ENCODE results near the gene ST8SIA6. TPM values are rescaled to one million over a fixed set of nuclear protein-coding genes. Genes with fewer than 3 reads are reported as not detected.
A peak's percentile ranks its signal among the peaks of the same experiment; 100 is the strongest.
"Not testable (repeated sequence)": the region's sequence is repeated elsewhere in the genome, so short reads cannot be mapped to it uniquely, and the experiment has no call there.

ST8SIA6 gene
- total RNA-seq, 1 experiment from 2014 or later: not detected

DNA sequence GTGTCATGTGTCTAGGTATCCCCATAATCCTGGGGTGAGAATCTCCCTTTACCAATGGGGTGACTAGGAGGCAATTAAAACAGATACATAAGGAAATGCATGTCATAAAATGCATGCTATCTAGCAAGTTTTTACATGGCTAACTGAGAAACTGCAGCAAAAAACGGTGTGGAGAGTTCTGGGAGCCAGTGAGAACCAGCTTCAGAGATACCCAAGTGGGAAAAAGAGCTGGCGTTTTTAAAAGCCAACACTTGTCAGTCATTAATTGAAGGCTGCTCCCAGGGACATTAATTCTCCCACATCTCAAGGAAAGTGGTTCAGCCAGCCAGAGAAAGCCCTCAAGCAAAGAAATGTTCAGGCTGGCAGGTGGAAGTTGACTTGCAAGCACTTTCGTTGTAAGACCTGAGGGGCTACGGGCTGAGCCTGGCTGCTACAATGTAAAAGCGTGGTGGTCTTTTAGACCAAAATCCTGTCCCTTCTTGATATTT is 28.1 kb downstream of the ST8SIA6 start:
- no peak for DNase-seq (ENCODE audit: low read depth)

DNA sequence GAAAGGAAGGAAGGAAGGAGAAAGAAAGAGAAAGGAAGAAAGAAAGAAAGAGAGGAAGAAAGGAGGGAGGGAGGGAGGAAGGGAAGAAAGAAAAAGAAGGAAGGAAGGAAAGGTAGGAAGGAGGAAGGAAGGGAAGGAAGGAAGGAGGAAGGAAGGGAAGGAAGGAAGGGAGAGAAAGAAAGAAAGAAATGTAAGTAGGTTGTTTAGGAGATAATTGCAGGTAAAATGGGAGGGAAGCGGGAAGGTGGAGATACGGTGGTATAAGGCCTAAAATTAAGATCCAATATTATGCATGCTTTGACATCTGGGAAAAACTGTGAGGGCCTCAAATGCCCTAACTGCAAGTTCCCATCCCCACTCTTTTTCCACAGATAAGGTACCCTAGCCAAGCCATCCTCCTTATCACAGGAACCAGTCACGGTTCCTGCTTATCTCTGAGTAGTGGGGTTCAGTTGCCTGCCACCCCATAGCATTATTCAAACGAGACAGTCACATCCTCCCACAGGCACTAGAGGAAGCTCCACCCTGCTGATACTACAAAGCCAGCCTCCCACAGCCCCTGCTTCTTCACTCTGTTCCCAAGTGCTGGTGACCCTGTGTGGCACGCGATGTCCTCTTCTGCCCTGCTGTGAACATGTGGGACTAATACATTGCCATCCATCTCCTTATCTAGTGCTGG is 28.7 kb downstream of the ST8SIA6 start:
- no peak for DNase-seq (ENCODE audit: low read depth)

DNA sequence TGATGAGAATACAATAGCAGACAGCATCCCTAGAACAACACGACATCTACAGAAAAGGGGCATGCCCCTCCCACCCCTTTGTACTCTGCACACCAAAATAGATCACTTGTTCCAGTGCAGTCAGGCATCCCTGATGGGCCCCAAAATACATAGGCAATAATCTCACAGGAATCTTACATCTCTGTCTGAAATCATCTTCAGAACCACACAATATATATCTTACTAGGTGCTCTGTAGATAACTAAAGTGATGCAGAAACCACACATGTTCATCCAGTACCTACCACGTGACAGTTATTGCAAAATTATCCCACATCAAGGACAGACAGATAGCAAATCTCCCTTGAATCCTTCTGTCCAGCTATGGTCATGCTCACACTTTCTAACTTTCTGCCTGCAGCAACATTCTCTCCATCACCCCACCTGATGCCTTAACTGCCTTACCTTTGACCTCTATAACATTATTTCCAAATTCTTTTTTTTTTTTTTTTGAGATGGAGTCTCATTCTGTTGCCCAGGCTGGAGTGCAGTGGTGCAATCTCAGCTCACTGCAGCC is 30.7 kb downstream of the ST8SIA6 start:
- DNase-seq (ENCODE audit: low read depth): peak; percentile 16

DNA sequence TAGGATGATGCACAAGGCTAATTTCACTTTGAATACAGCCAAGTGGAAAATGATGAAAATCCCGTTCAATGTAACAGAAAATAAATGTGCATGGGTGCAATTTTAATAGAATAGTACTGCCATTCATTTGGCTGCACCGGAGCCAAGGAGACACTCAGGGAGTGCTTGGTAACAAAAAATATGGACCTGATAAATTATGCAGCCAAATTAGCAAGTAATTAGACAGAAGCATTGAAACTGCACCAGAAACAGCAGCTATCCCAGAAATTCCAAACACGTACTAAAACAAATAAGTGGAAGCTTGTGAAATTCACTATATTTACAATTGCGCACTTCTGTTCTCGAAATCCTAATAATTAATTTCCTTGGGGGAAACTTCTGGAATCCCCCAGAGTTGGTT is 31.5 kb downstream of the ST8SIA6 start:
- DNase-seq (ENCODE audit: low read depth): no peak

DNA sequence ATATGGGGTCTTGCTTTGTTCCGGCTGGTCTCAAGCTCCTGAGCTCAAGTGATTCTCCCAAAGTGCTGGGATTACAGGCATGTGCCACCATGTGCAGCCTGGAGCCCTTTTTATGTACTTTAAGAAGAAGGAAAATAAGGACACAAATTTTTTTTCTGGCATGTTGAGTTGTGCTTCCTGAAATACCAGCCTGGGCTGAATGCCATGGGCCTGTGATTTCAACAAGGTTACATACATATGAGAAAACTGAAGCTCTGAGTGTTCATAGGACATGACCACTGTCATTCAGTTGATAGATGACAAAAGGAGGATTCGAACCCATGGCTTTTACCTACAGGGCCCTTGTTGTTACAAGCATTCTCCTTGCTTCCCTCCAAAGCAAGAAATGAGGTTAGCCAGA is 36.1 kb downstream of the ST8SIA6 start:
- DNase-seq (ENCODE audit: low read depth): no peak

DNA sequence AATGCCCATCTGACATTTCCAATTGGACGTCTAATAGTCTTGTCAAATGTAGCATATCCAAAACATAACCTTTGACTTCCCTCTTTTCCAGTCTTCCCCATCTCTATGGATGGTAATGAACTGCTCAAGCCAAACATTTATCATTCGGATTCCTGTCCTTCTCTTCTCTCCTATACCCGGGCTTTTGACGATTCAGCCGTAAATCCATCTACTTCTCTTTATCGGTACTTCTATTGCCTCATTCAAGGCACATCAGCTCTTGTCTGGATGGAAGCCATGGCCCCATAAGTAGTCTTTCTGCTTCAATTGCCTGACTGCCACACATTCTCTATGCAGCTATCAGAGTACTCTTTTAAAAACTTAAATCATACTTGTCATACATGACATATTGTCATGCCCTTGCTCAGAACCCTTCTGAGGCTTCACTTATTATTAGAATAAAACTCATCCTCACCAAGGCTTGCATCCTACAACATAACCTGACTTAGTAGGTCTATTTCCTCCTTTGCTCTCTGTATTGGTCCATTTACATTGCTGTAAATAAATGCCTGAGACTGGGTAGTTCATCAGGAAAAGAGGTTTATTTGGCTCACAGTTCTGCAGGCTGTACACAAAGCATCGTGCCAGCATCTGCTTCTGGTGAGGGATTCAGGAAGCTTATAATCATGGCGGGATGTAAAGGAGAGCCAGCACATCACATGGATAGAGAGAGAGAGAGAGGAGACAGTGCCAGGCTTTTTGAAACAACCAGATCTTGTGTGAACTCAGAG is 37.8 kb downstream of the ST8SIA6 start:
- DNase-seq (ENCODE audit: low read depth): no peak

DNA sequence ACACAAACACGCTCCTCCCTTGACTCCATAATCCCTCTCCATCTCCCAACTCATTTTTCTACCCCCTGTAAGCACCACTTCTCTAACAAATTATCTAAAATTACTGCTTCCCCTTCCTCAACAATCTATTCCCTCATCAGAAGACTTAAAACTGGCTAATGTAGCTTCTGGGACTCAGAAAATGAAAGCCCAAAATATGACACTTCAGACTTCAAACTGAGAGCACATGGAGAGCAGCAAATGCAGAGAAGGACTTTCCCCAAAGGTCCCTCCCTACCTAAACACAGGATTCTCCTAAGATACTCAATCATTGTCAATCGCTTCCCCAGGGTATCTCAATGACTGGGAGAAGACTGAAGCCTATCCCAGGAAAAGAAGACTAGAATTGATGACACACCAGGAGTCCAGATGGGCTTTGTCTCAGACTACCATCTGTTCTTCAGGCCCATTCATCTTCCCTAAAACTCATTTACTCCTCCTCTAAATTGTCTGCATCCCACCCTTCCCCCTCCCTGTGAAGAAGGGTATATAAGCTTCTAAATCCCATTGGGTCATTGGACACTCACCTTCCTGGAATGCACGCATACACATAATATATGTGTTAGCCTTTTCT is 39.2 kb downstream of the ST8SIA6 start:
- DNase-seq (ENCODE audit: low read depth): no peak

DNA sequence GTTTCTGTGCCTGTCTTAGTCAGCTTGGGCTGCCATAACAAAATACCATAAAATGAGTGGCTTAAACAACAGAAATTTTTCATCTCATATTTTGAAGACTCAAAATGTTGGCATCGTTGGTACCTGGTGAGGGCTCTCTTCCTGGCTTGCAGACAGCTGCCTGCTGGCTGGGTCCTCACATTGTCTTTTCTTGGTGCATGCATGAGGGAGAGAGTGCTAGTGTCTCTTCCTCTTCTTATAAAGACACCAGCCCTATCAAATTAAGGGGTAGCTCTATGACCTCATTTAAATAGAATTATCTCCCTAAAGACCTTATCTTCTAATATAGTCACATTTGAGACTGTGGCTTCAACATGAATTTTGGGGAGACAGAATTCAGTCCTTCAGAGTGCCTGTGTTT is 39.9 kb downstream of the ST8SIA6 start:
- DNase-seq (ENCODE audit: low read depth): no peak

DNA sequence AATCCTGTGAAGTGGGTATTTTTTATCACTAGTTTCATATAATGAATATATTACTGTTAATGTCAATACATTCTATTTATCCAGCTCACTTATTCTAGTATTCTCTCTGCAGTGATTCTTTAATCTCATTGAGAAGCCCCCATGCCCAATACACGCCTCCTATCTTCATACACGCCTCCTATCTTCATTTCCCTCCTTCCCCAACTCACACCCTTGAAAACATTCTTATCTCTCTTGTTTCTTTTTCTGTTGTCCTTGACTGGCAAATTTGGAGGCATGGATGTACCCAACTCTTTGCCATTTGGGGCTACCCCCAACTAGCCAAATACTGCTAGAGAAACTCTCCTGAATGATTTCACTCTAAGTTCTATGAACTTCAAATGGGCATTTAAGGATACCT is 40.5 kb downstream of the ST8SIA6 start:
- no peak for DNase-seq (ENCODE audit: low read depth)

DNA sequence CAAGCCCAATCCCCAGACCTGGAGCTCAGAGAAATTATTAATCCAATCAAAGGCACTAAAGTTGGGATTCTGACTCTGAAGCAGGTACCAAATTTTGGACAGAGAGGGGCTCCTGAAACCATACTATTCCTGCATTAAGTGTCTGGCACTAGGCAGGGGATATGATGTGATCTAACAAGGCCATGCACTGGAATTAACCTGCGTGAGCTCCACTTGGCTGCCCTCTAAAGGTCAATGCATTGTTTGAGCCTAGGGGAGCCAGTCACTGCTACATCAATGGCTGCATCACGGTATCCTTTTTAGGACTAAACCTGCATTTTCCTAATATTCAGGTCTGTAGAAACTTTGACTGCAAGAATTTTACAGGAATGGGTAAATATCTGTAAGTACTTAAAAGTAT is 42.1 kb downstream of the ST8SIA6 start:
- DNase-seq (ENCODE audit: low read depth): peak; percentile 11

DNA sequence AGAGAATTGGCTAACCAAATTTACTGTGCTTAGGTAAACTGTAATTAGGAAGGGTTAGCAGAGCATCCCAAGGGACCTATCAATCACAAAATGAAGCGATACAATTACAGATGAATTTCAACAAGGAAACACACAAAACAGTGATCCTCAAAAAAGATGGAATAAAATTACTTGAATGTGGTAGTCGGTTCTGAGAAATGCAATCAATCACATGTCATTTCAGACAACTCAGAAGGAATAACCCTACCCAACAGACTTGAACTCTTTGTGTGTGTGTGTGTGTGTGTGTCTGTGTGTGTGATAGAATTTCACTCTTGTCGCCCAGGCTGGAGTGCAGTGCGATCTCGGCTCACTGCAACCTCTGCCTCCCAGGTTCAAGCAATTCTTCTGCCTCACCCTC is 43.5 kb downstream of the ST8SIA6 start:
- DNase-seq (ENCODE audit: low read depth): no peak

DNA sequence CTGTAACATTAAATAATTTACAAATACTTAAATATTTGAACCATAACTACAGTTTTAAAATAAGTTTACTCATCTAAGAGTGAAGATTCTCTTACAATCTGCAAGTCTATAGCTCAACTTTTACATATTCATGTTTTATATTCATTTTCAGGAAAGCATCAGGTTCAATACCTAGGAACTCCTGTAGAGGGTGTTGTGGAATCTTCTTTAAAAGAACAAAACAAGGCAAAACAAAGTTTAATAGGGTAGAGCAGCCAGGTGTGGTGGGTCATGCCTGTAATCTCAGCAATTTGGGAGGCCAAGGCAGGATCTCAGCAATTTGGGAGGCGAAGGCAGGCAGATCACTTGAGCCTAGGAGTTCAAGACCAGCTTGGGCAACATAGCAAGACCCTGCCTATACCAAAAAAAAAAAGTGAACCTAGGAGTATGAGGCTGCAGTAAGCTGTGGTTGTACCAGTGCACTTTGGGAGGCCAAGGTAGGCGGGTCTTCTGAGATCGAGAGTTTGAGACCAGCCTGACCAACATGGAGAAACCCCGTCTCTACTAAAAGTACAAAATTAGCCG is 45.1 kb downstream of the ST8SIA6 start:
- peak; percentile 29 for DNase-seq (ENCODE audit: low read depth)

DNA sequence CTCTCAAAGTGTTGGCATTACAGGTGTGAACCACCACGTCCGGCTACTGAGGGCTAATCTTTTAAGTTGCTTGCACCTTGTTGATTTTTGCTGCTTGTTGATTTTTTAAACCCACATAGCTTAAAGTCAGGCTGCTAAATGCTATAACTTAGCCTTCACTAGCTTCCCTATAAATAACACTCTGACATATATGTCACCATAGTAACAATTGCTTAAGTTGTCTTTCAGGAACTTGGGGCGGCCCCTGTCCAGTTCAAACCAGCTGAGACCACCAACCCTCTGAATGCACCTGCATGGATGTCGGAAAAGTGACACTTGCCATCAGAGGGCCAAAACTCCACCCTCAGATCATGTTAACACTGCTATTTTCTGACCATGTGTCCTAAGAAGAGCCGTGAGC is 47.3 kb downstream of the ST8SIA6 start:
- no peak for DNase-seq (ENCODE audit: low read depth)

DNA sequence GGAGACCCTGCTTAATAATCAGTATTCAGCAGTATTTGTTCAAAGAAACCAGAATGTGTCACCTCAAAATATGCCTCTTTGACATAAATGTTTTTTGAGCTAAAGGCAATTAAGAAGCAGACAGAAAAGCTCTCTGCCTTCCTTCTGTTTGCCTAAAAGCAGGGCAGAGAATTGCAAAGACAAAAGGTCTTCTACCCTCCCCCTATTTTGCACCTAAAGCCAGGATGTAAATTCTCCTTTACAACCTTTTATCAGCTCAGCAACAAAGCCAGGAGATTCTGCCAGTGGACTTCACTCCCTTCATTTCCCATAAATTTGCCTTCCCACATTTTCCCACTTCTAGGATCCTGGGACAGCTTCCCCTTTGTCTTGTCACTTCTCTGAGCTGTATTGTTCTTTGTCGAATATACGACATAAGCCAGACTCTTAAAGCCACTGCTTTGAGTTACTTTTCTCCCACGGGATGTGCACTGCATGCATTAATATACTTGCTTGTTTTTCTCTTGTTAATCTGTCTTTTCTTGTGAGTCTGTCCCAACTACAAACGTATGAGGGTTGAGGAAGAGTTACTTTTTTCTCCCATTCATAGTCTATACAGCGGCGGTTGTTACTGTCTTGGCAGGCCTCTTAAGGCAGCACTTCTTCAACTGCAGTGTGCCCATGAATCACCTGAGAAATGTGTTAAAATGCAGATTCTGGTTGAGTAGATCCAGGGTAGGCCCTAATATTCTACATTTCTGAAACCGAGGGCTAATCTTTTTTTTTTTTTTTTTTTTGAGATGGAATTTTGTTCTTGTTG is 48.2 kb downstream of the ST8SIA6 start:
- no peak for DNase-seq (ENCODE audit: low read depth)

DNA sequence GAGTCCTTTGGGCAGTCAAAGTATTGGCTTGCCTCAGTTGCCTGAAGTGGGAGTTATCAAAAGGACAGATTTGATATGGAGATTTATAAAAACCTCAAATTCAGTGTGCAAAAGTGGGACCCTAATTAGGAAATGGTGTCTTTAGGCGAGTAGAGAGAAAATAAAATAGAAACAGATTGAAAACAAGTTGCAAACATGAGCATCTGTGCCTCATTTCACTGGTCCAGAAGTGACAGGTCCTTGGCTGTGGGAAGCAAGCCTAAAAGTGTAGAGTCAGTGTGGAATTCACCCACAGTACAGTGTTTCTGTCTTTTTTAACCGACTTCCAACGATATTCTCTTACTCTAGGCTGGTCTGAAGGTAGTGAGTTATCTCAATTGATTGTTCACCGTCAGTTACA is 51.2 kb downstream of the ST8SIA6 start:
- DNase-seq (ENCODE audit: low read depth): no peak

DNA sequence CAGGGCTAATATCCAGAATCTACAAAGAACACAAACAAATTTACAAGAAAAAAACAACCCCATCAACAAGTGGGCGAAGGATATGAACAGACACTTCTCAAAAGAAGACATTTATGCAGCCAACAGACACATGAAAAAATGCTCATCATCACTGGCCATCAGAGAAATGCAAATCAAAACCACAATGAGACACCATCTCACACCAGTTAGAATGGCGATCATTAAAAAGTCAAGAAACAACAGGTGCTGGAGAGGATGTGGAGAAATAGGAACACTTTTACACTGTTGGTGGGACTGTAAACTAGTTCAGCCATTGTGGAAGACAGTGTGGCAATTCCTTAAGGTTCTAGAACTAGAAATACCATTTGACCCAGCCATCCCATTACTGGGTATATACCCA is 52.4 kb downstream of the ST8SIA6 start:
- DNase-seq (ENCODE audit: low read depth): not testable (repeated sequence)

DNA sequence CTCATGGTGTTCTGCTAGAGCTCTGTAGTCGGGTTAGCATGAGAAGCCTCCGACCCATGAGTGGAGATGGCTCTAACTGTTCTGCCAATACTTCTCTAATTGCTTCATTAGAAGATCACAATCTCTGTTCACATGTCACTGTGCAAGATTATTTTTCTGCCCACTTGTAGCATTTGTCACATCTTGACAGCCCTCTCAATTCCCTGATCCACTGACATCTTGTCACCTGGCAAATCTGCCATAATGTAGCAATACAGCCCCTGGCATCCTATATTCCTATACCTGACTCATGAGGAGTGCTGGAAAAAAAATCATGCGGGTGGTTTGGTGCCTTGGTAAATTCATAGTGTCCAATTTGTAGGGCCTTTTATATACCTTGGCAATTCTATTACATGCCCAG is 58.4 kb downstream of the ST8SIA6 start:
- DNase-seq (ENCODE audit: low read depth): no peak

DNA sequence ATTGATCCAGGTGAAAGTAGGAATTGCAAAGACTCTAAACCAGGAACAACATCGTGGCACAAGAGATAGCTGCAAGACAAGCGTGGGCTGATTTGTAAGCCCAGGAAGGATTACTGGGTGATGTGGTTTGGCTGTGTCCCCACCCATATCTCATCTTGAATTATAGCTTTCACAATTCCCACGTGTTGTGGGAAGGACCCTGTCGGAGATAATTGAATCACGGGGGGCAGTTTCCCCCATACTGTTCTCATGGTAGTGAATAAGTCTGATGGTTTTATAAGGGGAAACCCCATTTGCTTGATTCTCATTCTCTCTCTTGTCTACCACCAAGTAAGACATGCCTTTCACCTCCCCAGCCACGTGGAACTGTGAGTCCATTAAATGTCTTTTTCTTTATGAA is 59.5 kb downstream of the ST8SIA6 start:
- no peak for DNase-seq (ENCODE audit: low read depth)

DNA sequence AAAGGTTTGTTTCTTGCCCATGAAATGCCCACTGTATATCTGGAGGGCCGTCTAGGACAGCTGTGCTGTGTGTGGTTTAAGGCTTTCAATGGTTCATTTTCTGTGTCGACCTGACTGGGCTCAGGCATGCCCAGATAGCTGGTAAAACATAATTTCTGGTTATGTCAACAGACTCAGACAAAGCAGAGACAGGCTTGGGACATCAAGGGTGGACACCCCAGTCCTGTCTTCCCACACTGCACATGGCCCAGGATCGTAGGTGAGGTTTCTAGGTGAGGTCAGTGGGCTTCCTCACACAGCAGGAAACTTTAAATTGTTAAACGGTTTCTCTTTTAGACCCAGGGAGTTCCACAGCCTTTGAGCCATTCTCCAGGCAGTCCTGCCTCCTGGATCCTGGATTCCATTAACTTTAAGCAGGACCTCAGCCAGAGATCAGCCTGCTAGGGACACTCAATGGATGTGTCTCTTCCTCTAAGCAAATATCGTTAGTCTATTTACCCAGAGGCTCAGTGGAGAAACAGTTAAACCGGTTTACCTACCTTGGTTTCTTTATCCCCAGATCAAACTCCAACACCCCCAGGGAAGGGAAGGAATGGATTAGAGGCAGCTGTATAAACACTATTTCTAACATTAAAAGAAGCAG is 66.4 kb downstream of the ST8SIA6 start:
- DNase-seq (ENCODE audit: low read depth): peak; percentile 54

DNA sequence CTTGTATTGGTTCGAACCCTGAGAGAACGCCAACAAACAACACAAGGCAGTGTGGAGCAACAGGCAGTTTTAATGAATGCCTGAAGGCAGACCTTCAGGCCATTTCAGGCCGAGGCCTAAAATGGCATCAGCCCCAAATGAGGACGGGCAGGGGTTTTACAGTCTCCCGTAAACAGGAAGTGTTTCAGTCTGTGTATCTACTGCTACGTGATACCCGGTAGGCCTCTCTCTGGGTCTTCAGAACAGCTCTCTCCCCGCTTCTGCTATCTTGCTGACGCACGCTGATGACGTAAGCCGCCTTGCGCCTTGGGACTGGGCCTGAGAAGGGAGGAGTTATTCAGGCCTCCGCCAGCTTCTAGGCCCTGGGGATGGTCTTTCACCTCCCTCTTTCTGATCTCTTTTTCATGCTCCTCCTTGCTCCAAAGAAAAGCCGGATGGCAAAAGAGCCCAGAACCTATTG is 67.7 kb downstream of the ST8SIA6 start:
- no peak for DNase-seq (ENCODE audit: low read depth)

DNA sequence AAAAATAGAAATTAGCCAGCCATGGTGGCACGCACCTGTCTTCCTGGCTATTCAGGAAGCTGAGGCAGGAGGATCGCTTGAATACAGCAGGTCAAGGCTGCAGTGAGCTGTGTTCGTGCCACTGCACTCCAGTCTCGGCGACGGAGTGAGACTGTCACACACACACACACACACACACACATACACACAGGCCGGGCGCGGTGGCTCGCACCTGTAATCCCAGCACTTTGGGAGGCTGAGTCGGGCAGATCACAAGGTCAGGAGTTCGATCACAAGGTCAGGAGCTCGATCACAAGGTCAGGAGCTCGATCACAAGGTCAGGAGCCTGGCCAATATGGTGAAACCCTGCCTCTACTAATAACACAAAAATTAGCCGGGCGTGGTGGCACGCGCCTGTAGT is 68.4 kb downstream of the ST8SIA6 start:
- DNase-seq (ENCODE audit: low read depth): no peak

Data from RPMI7951 (cell line).